ENCODE results near the gene TRERF1. TPM values are rescaled to one million over a fixed set of nuclear protein-coding genes. Genes with fewer than 3 reads are reported as not detected.

TRERF1 gene
- polyA plus RNA-seq, 3 donors = 0.58 to 10.0 (median 2.0) TPM

GRCh38 chr6:42179261-42179944 lies 272.3 kb downstream of the TRERF1 start:
- H3K4me1 Mint-ChIP-seq = peaks cover 8% of the 10 kb centered on the region
- 96% methylated on average over 17 of the region's 20 CpGs for WGBS (ENCODE audit: insufficient coverage)
- no peaks in the 10 kb centered on the region for H3K36me3 Mint-ChIP-seq
- no peak for TF ChIP-seq CTCF (IDR thresholded peaks at IDR 0.05)
- Histone ChIP-seq H4K20me1 (ENCODE audit: insufficient read depth, low read length) (no peaks in the 10 kb centered on the region), H3K79me2 (ENCODE audit: insufficient read depth, low read length) (no peaks in the 10 kb centered on the region), H3K27ac (ENCODE audit: low read depth in 1 of 2, low read length in 2 of 2) (no peak overlapping the region), H3K27me3 (ENCODE audit: control insufficient read depth in 2 of 2, insufficient read depth in 2 of 2, low read length in 2 of 2) (no peaks in the 10 kb centered on the region), H3K9me3 (replicated peaks in 1 of 2; ENCODE audit: control insufficient read depth in 1 of 2, insufficient read depth in 1 of 2, low read length in 2 of 2) (no peaks in the 10 kb centered on the region), H3K36me3 (replicated peaks in 1 of 2; ENCODE audit: control insufficient read depth in 1 of 2, insufficient read depth in 2 of 2, low read length in 2 of 2) (no peaks in the 10 kb centered on the region), H3K4me3 (replicated peaks in 1 of 3; ENCODE audit: low read depth in 2 of 3, low read length in 3 of 3) (no peak overlapping the region), H2AFZ (ENCODE audit: insufficient read depth, low read depth, low read length, poor library complexity, severe bottlenecking) (no peak overlapping the region), H3K4me1 (ENCODE audit: control insufficient read depth in 1 of 2, insufficient read depth in 2 of 2, low read length in 2 of 2) (peaks cover 0 to 3% of the 10 kb centered on the region in 2 donors), H3K9ac (ENCODE audit: insufficient read depth, low read length, poor library complexity, severe bottlenecking) (no peak overlapping the region), H3K4me2 (replicated peaks; ENCODE audit: extremely low read depth, low read length, poor library complexity, severe bottlenecking) (no peak overlapping the region)
- H3K9me3 Mint-ChIP-seq = no peaks in the 10 kb centered on the region
- H3K27ac Mint-ChIP-seq = no peak overlapping the region
- peaks cover 4 to 9% (median 5%) of the 10 kb centered on the region in 3 donors for H3K27me3 Mint-ChIP-seq (ENCODE audit: low read depth in 3 of 3)
- DNase-seq = no peak
- no peak overlapping the region for H3K4me3 Mint-ChIP-seq
- intact Hi-C loops (cut with micrococcal nuclease) = no loop called here

DNA sequence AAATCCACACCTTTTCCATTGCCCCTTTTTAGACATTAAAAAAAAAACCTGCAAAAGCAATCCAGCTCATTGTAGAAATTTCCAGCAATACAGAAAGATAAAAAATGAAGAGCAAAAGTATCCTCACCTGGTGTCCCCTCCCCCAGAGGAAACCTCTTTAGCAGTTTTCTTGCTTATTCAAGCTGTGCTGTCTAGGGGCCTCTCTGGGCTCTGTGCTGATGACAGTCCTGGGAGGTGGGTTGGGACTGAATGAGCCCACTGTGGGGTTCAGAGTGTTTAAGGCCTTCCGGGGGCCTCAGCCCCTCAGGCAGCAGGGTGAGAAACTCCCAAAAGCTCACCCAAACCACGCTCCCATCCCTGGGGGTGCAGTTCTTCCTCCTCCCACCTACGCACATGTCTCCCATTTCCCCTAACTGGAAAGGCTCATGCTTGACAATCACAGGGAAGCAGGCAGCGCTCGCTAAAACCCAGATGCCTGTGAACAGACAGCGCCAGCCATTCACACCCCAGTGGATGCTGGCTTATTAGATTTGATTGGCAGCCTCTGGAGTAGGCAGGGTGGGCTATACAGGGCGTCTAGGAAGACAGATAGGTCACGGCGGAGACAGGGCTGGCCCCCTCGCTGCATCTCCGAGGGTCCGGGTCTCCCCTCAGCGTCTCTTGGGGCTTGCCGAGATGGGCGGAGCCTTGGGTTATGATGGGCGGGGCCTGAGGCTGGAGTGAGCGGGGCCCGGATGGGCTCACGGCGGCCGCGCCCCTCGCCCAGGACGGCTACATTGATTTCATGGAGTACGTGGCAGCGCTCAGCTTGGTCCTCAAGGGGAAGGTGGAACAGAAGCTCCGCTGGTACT lies 274.0 kb downstream of the TRERF1 start:
- peak overlapping the region; percentile 54 for H2AFZ ChIP-seq (ENCODE audit: insufficient read depth, low read depth, low read length, poor library complexity, severe bottlenecking)
- H3K27me3 ChIP-seq (ENCODE audit: control insufficient read depth in 2 of 2, insufficient read depth in 2 of 2, low read length in 2 of 2) = no peaks in the 10 kb centered on the region
- H3K27ac ChIP-seq (ENCODE audit: low read depth in 1 of 2, low read length in 2 of 2) = no peak overlapping the region
- intact Hi-C loops (cut with micrococcal nuclease) = no loop called here
- no peak for TF ChIP-seq CTCF (IDR thresholded peaks at IDR 0.05)
- H3K4me2 ChIP-seq (replicated peaks; ENCODE audit: extremely low read depth, low read length, poor library complexity, severe bottlenecking) = peak overlapping the region; percentile 28
- H3K4me3 ChIP-seq (replicated peaks in 1 of 3; ENCODE audit: low read depth in 2 of 3, low read length in 3 of 3) = no peak overlapping the region
- no peaks in the 10 kb centered on the region for H3K36me3 ChIP-seq (replicated peaks in 1 of 2; ENCODE audit: control insufficient read depth in 1 of 2, insufficient read depth in 2 of 2, low read length in 2 of 2)
- no peak overlapping the region for H3K9ac ChIP-seq (ENCODE audit: insufficient read depth, low read length, poor library complexity, severe bottlenecking)
- peak overlapping the region in 1 of 2 donors; percentile 12 for H3K4me3 Mint-ChIP-seq
- DNase-seq = no peak
- peaks cover 0 to 3% of the 10 kb centered on the region in 2 donors for H3K4me1 ChIP-seq (ENCODE audit: control insufficient read depth in 1 of 2, insufficient read depth in 2 of 2, low read length in 2 of 2)
- no peak overlapping the region for H3K27ac Mint-ChIP-seq
- H4K20me1 ChIP-seq (ENCODE audit: insufficient read depth, low read length) = no peaks in the 10 kb centered on the region
- H3K36me3 Mint-ChIP-seq = no peaks in the 10 kb centered on the region
- H3K27me3 Mint-ChIP-seq (ENCODE audit: low read depth in 3 of 3) = peaks cover 3 to 9% (median 5%) of the 10 kb centered on the region in 3 donors
- WGBS (ENCODE audit: insufficient coverage) = 21% methylated on average over 24 of the region's 27 CpGs
- no peaks in the 10 kb centered on the region for H3K79me2 ChIP-seq (ENCODE audit: insufficient read depth, low read length)
- no peaks in the 10 kb centered on the region for H3K9me3 Mint-ChIP-seq
- H3K9me3 ChIP-seq (replicated peaks in 1 of 2; ENCODE audit: control insufficient read depth in 1 of 2, insufficient read depth in 1 of 2, low read length in 2 of 2) = no peaks in the 10 kb centered on the region
- peaks cover 8% of the 10 kb centered on the region for H3K4me1 Mint-ChIP-seq
